GM18867 (cell line): ENCODE data around the gene JMJD1C.
"Not testable (repeated sequence)": the region's sequence is repeated elsewhere in the genome, so short reads cannot be mapped to it uniquely, and the experiment has no call there.

Experiments
- ATAC-seq: cut with Tn5 transposase; IDR thresholded peaks from one replicate; pipeline ENCODE4 v1.9.1; 2021; ENCODE audit warnings: mild to moderate bottlenecking, moderate library complexity; ENCODE audit not compliant: unreplicated experiment

Gene JMJD1C

GRCh38 chr10:63313066-63313717 is 152.6 kb downstream of the JMJD1C start:
- ATAC-seq: no peak

GRCh38 chr10:63308628-63309027 is 157.1 kb downstream of the JMJD1C start:
- no peak for ATAC-seq

GRCh38 chr10:63304146-63304545 is 161.6 kb downstream of the JMJD1C start:
- no peak for ATAC-seq

- ATAC-seq: no peak
Measured at GRCh38 chr10:63300801-63301200, 165.0 kb downstream of the JMJD1C start.

GRCh38 chr10:63297941-63298340 is 167.8 kb downstream of the JMJD1C start:
- no peak for ATAC-seq

GRCh38 chr10:63294781-63295180 is 171.0 kb downstream of the JMJD1C start:
- ATAC-seq: no peak

- ATAC-seq: not testable (repeated sequence)
Measured at GRCh38 chr10:63292847-63293246, 172.9 kb downstream of the JMJD1C start.

GRCh38 chr10:63288170-63288569 is 177.6 kb downstream of the JMJD1C start:
- no peak for ATAC-seq

GRCh38 chr10:63286754-63287264 is 179.0 kb downstream of the JMJD1C start:
- peak; percentile 84 for ATAC-seq

GRCh38 chr10:63286340-63286739 is 179.4 kb downstream of the JMJD1C start:
- ATAC-seq: no peak

- ATAC-seq: not testable (repeated sequence)
Measured at GRCh38 chr10:63283901-63284300, 181.9 kb downstream of the JMJD1C start.

- no peak for ATAC-seq
Measured at GRCh38 chr10:63283093-63283492, 182.7 kb downstream of the JMJD1C start.

- ATAC-seq: no peak
Measured at GRCh38 chr10:63281967-63282366, 183.8 kb downstream of the JMJD1C start.

- ATAC-seq: no peak
Measured at GRCh38 chr10:63280386-63280785, 185.4 kb downstream of the JMJD1C start.

- no peak for ATAC-seq
Measured at GRCh38 chr10:63275094-63275493, 190.7 kb downstream of the JMJD1C start.

GRCh38 chr10:63273577-63273976 is 192.2 kb downstream of the JMJD1C start:
- ATAC-seq: no peak

GRCh38 chr10:63268798-63269503 is 196.8 kb downstream of the JMJD1C start:
- peak; percentile 96 for ATAC-seq

- ATAC-seq: no peak
Measured at GRCh38 chr10:63268149-63268797, 197.5 kb downstream of the JMJD1C start.

GRCh38 chr10:63267414-63268148 is 198.2 kb downstream of the JMJD1C start:
- ATAC-seq: no peak

- ATAC-seq: no peak
Measured at GRCh38 chr10:63266391-63267316, 199.1 kb downstream of the JMJD1C start.
